Hypothalamus (tissue), 51 donors: ENCODE results near the gene CAPN8.
A peak's percentile ranks its signal among the peaks of the same experiment; 100 is the strongest.

Experiments used
- DNase-seq, 51 donors: peaks; one replicate each; lab custom pipeline; 2025; lab: John Stamatoyannopoulos, UW

The CAPN8 gene

GRCh38 chr1:223702735-223703667, 37.5 kb upstream of the CAPN8 start:
- DNase-seq, result no peak

GRCh38 chr1:223700942-223701637, 35.6 kb upstream of the CAPN8 start:
- peak in 2 of 51 donors; percentile 11 to 41 for DNase-seq

GRCh38 chr1:223700388-223700918, 35.0 kb upstream of the CAPN8 start:
- DNase-seq, result no peak

- DNase-seq, result no peak
Observed at GRCh38 chr1:223695941-223696340, 30.4 kb upstream of the CAPN8 start.

- no peak for DNase-seq
Observed at GRCh38 chr1:223695014-223695548, 29.6 kb upstream of the CAPN8 start.

GRCh38 chr1:223691121-223691520, 25.6 kb upstream of the CAPN8 start:
- DNase-seq, result no peak

DNA sequence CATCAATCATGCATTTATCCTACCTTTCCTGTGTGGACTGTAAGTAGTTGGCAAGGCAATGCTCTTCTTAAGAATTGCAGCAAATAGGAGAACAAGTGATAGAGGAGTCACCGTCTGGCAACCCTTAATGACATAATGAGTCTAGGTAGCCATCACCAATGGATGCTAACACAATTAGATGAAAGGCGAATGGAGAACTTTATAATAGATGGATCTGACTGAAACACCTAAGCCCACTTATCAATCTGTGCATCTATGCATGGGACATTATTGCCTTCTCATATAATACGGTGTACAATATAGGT, 18.9 kb upstream of the CAPN8 start:
- no peak for DNase-seq

- DNase-seq, result peak in 23 of 51 donors; percentile 11 to 66 (median 26)
Observed at GRCh38 chr1:223683586-223684487, 18.3 kb upstream of the CAPN8 start.

- DNase-seq, result no peak
Observed at GRCh38 chr1:223682502-223682901, 17.0 kb upstream of the CAPN8 start.

GRCh38 chr1:223680188-223680587, 14.7 kb upstream of the CAPN8 start:
- no peak for DNase-seq

DNA sequence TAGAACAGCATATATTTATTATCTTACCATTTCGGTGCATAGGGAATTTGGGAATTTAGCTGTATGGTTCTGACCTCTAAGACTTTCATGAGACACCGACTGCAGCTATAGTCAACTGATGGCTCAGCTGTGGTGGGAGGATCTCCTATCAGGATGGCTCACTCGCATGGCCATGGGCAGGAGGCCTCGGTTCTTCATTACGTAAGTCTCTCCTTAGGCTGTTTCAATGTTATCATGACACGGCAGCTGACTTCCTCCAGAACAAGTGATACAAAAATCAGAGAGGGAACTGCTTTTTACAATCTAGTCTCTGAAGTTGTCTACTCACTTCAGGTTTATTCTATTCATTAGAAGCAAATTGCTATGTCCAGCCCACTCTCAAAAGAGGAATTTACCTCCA, 13.3 kb upstream of the CAPN8 start:
- DNase-seq, result no peak

GRCh38 chr1:223674119-223674890, 8.8 kb upstream of the CAPN8 start:
- DNase-seq, result no peak

DNA sequence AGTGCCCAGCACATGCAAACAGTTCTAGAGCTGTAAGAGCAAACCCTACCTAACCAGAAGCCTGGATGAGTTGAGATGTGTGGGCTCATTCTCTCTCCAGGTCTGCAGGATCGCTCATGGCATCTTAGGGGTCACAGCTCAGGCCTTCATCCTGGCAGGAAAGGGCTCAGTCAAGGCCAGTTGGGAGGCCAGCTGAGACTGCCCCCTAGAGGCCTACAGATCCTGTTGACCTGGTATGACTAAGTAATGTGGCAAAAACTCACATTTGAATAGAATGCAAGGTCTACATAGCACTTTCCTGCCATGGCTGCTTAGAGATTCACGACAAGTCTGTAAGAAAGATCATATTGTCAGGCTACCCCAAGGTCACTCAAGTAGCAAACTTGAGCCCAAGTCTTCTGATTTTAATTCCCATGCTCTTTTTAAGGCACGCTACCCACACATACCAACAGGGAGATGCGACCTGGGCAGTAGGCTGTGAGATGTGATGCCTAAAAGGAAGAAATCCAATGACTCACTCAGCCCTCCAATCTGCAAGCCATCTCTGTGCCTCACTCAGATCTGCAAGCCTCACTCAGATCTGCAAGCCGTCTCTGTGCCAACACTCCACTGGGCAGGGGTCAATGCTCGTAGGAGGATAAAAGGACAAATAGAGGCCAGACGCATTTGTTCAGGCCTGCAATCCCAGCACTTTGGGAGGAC, 5.1 kb upstream of the CAPN8 start:
- peak in 17 of 51 donors; percentile 1 to 30 (median 9) for DNase-seq

- DNase-seq, result no peak
Observed at GRCh38 chr1:223669003-223669795, 3.7 kb upstream of the CAPN8 start.

GRCh38 chr1:223667484-223668182, 2.1 kb upstream of the CAPN8 start:
- no peak for DNase-seq

DNA sequence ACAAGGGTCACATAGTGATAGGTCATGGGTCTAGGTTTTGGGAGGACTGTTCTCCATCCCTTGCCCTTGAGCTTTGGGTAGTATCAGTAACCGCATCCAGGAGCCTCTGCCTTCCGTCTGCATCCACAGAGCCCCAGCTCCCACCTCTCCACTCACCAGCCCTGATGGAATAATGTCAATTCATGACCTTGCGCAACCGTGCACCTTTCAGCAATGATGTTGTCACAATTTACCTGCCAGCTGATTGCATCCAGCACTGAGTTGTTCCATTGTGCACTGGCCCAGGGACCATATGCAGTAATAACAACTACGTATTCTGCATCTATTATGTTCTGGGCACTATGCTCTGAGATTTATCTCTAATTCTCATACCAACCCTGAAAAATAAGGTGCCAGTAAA, 1.4 kb downstream of the CAPN8 start:
- no peak for DNase-seq

DNA sequence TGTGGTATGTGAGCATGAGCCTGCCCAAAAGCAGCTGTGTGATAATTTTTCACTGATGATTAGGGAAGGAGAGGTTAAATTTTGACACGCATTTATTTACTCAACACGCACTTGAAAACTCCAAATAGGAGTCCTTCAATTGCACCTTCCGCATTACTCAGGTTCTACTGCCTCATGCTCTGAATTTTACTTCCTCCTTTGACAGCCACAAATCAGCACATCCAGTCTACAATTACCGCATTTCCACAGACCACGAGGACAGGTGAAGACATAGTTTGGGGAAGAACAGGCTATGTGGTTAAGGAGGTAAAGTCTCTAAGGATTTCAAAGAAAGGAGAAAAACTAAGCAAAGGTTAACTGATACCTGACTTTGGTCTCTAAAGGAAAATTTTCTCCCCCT, 2.6 kb downstream of the CAPN8 start:
- DNase-seq, result no peak

DNA sequence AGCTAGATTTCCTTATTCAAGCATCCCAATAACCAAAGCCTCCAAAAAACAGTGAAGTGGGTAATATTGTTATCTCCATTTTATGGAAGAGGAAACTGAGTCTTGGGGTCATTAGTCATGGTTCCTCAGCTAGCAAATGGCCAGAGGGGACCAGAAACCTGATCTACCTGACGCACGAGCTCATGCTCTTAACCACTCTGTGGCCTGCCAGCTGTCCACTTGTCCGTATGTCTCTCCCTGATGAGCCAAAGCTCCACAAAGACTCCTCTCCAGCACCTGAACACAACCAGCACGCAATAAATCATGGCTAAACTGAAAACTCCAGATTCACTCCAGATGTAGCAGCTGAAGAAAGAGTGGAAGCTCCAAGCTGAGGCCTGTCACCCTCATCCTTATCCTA, 5.8 kb downstream of the CAPN8 start:
- DNase-seq, result no peak
